ENCODE data around the gene SLC22A12. TPM values are rescaled to one million over a fixed set of nuclear protein-coding genes. Genes with fewer than 3 reads are reported as not detected.
A peak's percentile ranks its signal among the peaks of the same experiment; 100 is the strongest.

SLC22A12 gene
- total RNA-seq, 1 donor from 2014 or later, result not detected

GRCh38 chr11:64610596-64610995 is 19.6 kb downstream of the SLC22A12 start:
- no peak overlapping the region for H3K4me3 ChIP-seq (ENCODE audit: low read depth, low read length)
- no peak for TF ChIP-seq CTCF (conservative IDR thresholded peaks at IDR 0.05; ENCODE audit: low read depth, low read length)
- no peak for DNase-seq (ENCODE audit: low read depth)

GRCh38 chr11:64611176-64611575 is 20.2 kb downstream of the SLC22A12 start:
- no peak for TF ChIP-seq CTCF (conservative IDR thresholded peaks at IDR 0.05; ENCODE audit: low read depth, low read length)
- no peak for DNase-seq (ENCODE audit: low read depth)
- H3K4me3 ChIP-seq (ENCODE audit: low read depth, low read length), result no peak overlapping the region

GRCh38 chr11:64611869-64612646 is 21.0 kb downstream of the SLC22A12 start:
- DNase-seq (ENCODE audit: low read depth), result no peak
- TF ChIP-seq CTCF (conservative IDR thresholded peaks at IDR 0.05; ENCODE audit: low read depth, low read length), result no peak

GRCh38 chr11:64613648-64614047 is 22.6 kb downstream of the SLC22A12 start:
- no peak overlapping the region for H3K4me3 ChIP-seq (ENCODE audit: low read depth, low read length)
- TF ChIP-seq CTCF (conservative IDR thresholded peaks at IDR 0.05; ENCODE audit: low read depth, low read length), result no peak
- DNase-seq (ENCODE audit: low read depth), result no peak

More at GRCh38 chr11:64611869-64612646, 21.0 kb downstream of the SLC22A12 start:
- H3K4me3 ChIP-seq (ENCODE audit: low read depth, low read length), result no peak overlapping the region

GRCh38 chr11:64614917-64615316 is 23.9 kb downstream of the SLC22A12 start:
- no peak overlapping the region for H3K4me3 ChIP-seq (ENCODE audit: low read depth, low read length)
- no peak for TF ChIP-seq CTCF (conservative IDR thresholded peaks at IDR 0.05; ENCODE audit: low read depth, low read length)
- no peak for DNase-seq (ENCODE audit: low read depth)

- no peak overlapping the region for H3K4me3 ChIP-seq (ENCODE audit: low read depth, low read length)
- TF ChIP-seq CTCF (conservative IDR thresholded peaks at IDR 0.05; ENCODE audit: low read depth, low read length), result no peak
These were observed 25.8 kb downstream of the SLC22A12 start for GRCh38 chr11:64616817-64617216.

GRCh38 chr11:64619196-64619595 is 28.2 kb downstream of the SLC22A12 start:
- no peak for TF ChIP-seq CTCF (conservative IDR thresholded peaks at IDR 0.05; ENCODE audit: low read depth, low read length)
- H3K4me3 ChIP-seq (ENCODE audit: low read depth, low read length), result peak overlapping the region; percentile 1
- DNase-seq (ENCODE audit: low read depth), result no peak

More at GRCh38 chr11:64616817-64617216, 25.8 kb downstream of the SLC22A12 start:
- no peak for DNase-seq (ENCODE audit: low read depth)

All from epithelial cell of proximal tubule (primary cell).